Mesendoderm (in vitro differentiated cells): ENCODE measurements around the gene CDA.
A peak's percentile ranks its signal among the peaks of the same experiment; 100 is the strongest.

Experiments used
- DNase-seq: peaks from one replicate; pipeline ENCODE4 v3.0.0; 2013
- H2AK5ac ChIP-seq: 2 replicates; pipeline ENCODE4 v1.6.1; 2013; ENCODE audit warnings: low read length, inconsistent platforms
- H2BK120ac ChIP-seq: 2 replicates; pipeline ENCODE4 v1.6.1; 2013; ENCODE audit warnings: low read depth, mild to moderate bottlenecking, low read length, moderate library complexity, mixed read lengths
- H2BK15ac ChIP-seq: replicated peaks from 2 replicates; pipeline ENCODE4 v1.6.1; 2013; ENCODE audit warnings: low read depth, mild to moderate bottlenecking, moderate library complexity
- H2BK5ac ChIP-seq: 2 replicates; pipeline ENCODE4 v1.6.1; 2013; ENCODE audit warnings: low read length, inconsistent platforms
- H3K18ac ChIP-seq: 2 replicates; pipeline ENCODE4 v1.6.1; 2013; ENCODE audit warnings: mild to moderate bottlenecking, low read length, mixed read lengths
- H3K23ac ChIP-seq: one replicate; pipeline ENCODE4 v1.6.1; 2013; ENCODE audit warnings: low read length
- H3K27ac ChIP-seq: 2 replicates; pipeline ENCODE4 v1.5.1; 2013; ENCODE audit warnings: low read depth, mild to moderate bottlenecking, inconsistent platforms, low read length, moderate library complexity
- H3K27me3 ChIP-seq: 2 replicates; pipeline ENCODE4 v1.6.1; 2013; ENCODE audit warnings: low read length, control low read depth, mild to moderate bottlenecking, inconsistent platforms; ENCODE audit not compliant: insufficient read depth, poor library complexity
- H3K36me3 ChIP-seq: 2 replicates; pipeline ENCODE4 v1.6.1; 2013; ENCODE audit warnings: low read length, inconsistent platforms; ENCODE audit not compliant: control insufficient read depth, insufficient read depth
- H3K4ac ChIP-seq: one replicate; pipeline ENCODE4 v1.6.1; 2013; ENCODE audit warnings: low read depth, mild to moderate bottlenecking, low read length, moderate library complexity
- H3K4me1 ChIP-seq: 2 replicates; pipeline ENCODE4 v1.6.1; 2013; ENCODE audit warnings: low read depth, low read length, inconsistent platforms; ENCODE audit not compliant: control insufficient read depth
- H3K4me2 ChIP-seq: 2 replicates; pipeline ENCODE4 v1.6.1; 2013; ENCODE audit warnings: low read length
- H3K4me3 ChIP-seq: 2 replicates; pipeline ENCODE4 v1.5.1; 2013; ENCODE audit warnings: mild to moderate bottlenecking, low read length
- H3K56ac ChIP-seq: one replicate; pipeline ENCODE4 v1.6.1; 2013; ENCODE audit warnings: low read length
- H3K79me1 ChIP-seq: 2 replicates; pipeline ENCODE4 v1.6.1; 2013; ENCODE audit warnings: low read length, inconsistent platforms
- H3K79me2 ChIP-seq: 2 replicates; pipeline ENCODE4 v1.6.1; 2013; ENCODE audit warnings: mild to moderate bottlenecking, low read length; ENCODE audit not compliant: control insufficient read depth, insufficient read depth
- H3K9ac ChIP-seq: 2 replicates; pipeline ENCODE4 v1.6.1; 2013; ENCODE audit warnings: low read length, inconsistent platforms
- H4K5ac ChIP-seq: one replicate; pipeline ENCODE4 v1.6.1; 2013; ENCODE audit warnings: low read length
- H4K8ac ChIP-seq: one replicate; pipeline ENCODE4 v1.6.1; 2013; ENCODE audit warnings: low read depth, mild to moderate bottlenecking, control low read depth, low read length, moderate library complexity
- WGBS: extraction: QIAGEN DNeasy Blood & Tissue Kit; methylation state at CpG from one replicate; pipeline ENCODE4 v1.1.7; 2013; ENCODE audit warnings: low lambda C conversion rate, missing lambda C conversion rate; ENCODE audit not compliant: insufficient coverage; ENCODE audit errors: extremely low coverage; 5-methylcytosine and 5-hydroxymethylcytosine counted together

The CDA gene

GRCh38 chr1:20626524-20626923 lies 37.6 kb downstream of the CDA start:
- Histone ChIP-seq H3K18ac (no peak overlapping the region), H4K5ac (no peak overlapping the region), H2BK120ac (no peak overlapping the region), H3K27ac (no peak overlapping the region), H3K9ac (no peak overlapping the region), H2BK15ac (no peak overlapping the region), H3K36me3 (no peaks in the 10 kb centered on the region), H2AK5ac (peak overlapping the region; percentile 67), H3K4me2 (no peak overlapping the region), H3K56ac (no peak overlapping the region), H3K23ac (no peak overlapping the region), H3K4me1 (no peaks in the 10 kb centered on the region), H3K4ac (no peak overlapping the region), H4K8ac (no peak overlapping the region), H3K79me2 (no peaks in the 10 kb centered on the region), H3K27me3 (no peaks in the 10 kb centered on the region), H3K4me3 (no peak overlapping the region), H2BK5ac (no peak overlapping the region), H3K79me1 (no peaks in the 10 kb centered on the region)
- no CpG with 5 or more reads among the region's 1 CpG for WGBS
- DNase-seq, result peak; percentile 28

- Histone ChIP-seq H2BK120ac (no peak overlapping the region), H3K23ac (no peak overlapping the region), H2AK5ac (no peak overlapping the region), H3K4me1 (peaks cover 2% of the 10 kb centered on the region), H3K4ac (no peak overlapping the region), H3K27me3 (no peaks in the 10 kb centered on the region), H3K79me1 (no peaks in the 10 kb centered on the region), H3K4me3 (no peak overlapping the region), H3K27ac (no peak overlapping the region), H3K18ac (no peak overlapping the region), H4K5ac (no peak overlapping the region), H3K36me3 (no peaks in the 10 kb centered on the region), H3K79me2 (no peaks in the 10 kb centered on the region), H2BK5ac (no peak overlapping the region), H2BK15ac (no peak overlapping the region), H3K56ac (no peak overlapping the region), H3K4me2 (no peak overlapping the region), H3K9ac (no peak overlapping the region), H4K8ac (no peak overlapping the region)
- no peak for DNase-seq
- no CpG with 5 or more reads among the region's 4 CpGs for WGBS
Measured at GRCh38 chr1:20630729-20631128, 41.8 kb downstream of the CDA start.

GRCh38 chr1:20632386-20632785 lies 43.5 kb downstream of the CDA start:
- Histone ChIP-seq H2BK15ac (no peak overlapping the region), H3K56ac (no peak overlapping the region), H2AK5ac (no peak overlapping the region), H2BK120ac (no peak overlapping the region), H4K5ac (no peak overlapping the region), H4K8ac (no peak overlapping the region), H3K4me3 (no peak overlapping the region), H3K36me3 (no peaks in the 10 kb centered on the region), H3K27ac (no peak overlapping the region), H3K4me2 (no peak overlapping the region), H3K23ac (no peak overlapping the region), H3K79me2 (no peaks in the 10 kb centered on the region), H3K9ac (no peak overlapping the region), H3K18ac (no peak overlapping the region), H3K4ac (peak overlapping the region; percentile 56), H2BK5ac (no peak overlapping the region), H3K79me1 (no peaks in the 10 kb centered on the region), H3K4me1 (peaks cover 2% of the 10 kb centered on the region), H3K27me3 (no peaks in the 10 kb centered on the region)
- WGBS, result no CpG with 5 or more reads among the region's 3 CpGs
- DNase-seq, result peak; percentile 82

- Histone ChIP-seq H3K4ac (peak within 1 kb of the TSS; percentile 92), H3K79me2 (no peaks in the 10 kb centered on the region), H3K18ac (peak within 1 kb of the TSS; percentile 86), H3K27ac (peak within 1 kb of the TSS; percentile 95), H3K9ac (peak within 1 kb of the TSS; percentile 87), H4K8ac (no peak within 1 kb of the TSS), H2BK15ac (no peak within 1 kb of the TSS), H3K23ac (no peak within 1 kb of the TSS), H3K27me3 (no peaks in the 10 kb centered on the region), H2AK5ac (no peak within 1 kb of the TSS), H2BK120ac (no peak within 1 kb of the TSS), H2BK5ac (peak within 1 kb of the TSS; percentile 76), H4K5ac (no peak within 1 kb of the TSS), H3K56ac (peak within 1 kb of the TSS; percentile 93), H3K36me3 (no peaks in the 10 kb centered on the region), H3K4me3 (peak within 1 kb of the TSS; percentile 77), H3K4me1 (peaks cover 2% of the 10 kb centered on the region), H3K4me2 (peak within 1 kb of the TSS; percentile 99), H3K79me1 (no peaks in the 10 kb centered on the region)
- no CpG with 5 or more reads among the region's 93 CpGs for WGBS
- DNase-seq, result peak; percentile 94
Measured at GRCh38 chr1:20633190-20634064, 44.5 kb downstream of the CDA start, which contains the start of gene PINK1. Gene PINK1 (plus strand): TSS chr1:20633458. CDS start chr1:20633549, 91 bp downstream.

GRCh38 chr1:20634065-20634593 lies 45.2 kb downstream of the CDA start:
- Histone ChIP-seq H3K36me3 (no peaks in the 10 kb centered on the region), H3K27ac (peak overlapping the region; percentile 55)
- no peak for DNase-seq

More at GRCh38 chr1:20634065-20634593, 45.2 kb downstream of the CDA start:
- Histone ChIP-seq H2AK5ac (no peak overlapping the region), H3K9ac (peak overlapping the region; percentile 75), H3K23ac (no peak overlapping the region), H3K79me2 (no peaks in the 10 kb centered on the region), H3K18ac (no peak overlapping the region), H4K8ac (no peak overlapping the region), H3K4ac (no peak overlapping the region), H3K4me3 (peak overlapping the region; percentile 77), H3K79me1 (no peaks in the 10 kb centered on the region), H3K4me1 (peaks cover 2% of the 10 kb centered on the region), H2BK5ac (peak overlapping the region; percentile 67), H3K27me3 (no peaks in the 10 kb centered on the region), H2BK120ac (no peak overlapping the region), H3K56ac (peak overlapping the region; percentile 93), H3K4me2 (peak overlapping the region; percentile 99), H2BK15ac (no peak overlapping the region), H4K5ac (no peak overlapping the region)
- WGBS, result no CpG with 5 or more reads among the region's 11 CpGs
